GM12878 (cell line): ENCODE results near the gene PCYOX1L. TPM values are rescaled to one million over a fixed set of nuclear protein-coding genes. Genes with fewer than 3 reads are reported as not detected.

Experiments used
- EED ChIP-seq: sonication (generic); IDR thresholded peaks from 2 replicates; pipeline ENCODE4 v1.6.1; 2016; ENCODE audit warnings: antibody characterized with exemption, low read depth
- EP300 ChIP-seq, 2 experiments: fragments of 150-350 bp in 1 of 2; IDR thresholded peaks; 2 replicates each; pipeline ENCODE4 v1.6.1; 2011 to 2012; ENCODE audit warnings: low read depth in 2 of 2, low read length in 2 of 2, borderline replicate concordance in 1 of 2, improper control_type of control experiment in 1 of 2, inconsistent platforms in 1 of 2; ENCODE audit not compliant: control insufficient read depth in 1 of 2
- HDGF ChIP-seq: fragments of 450-650 bp; IDR thresholded peaks from 2 replicates; pipeline ENCODE4 v1.6.1; 2016; ENCODE audit warnings: antibody characterized with exemption
- JUNB ChIP-seq: IDR thresholded peaks from 2 replicates; pipeline ENCODE4 v1.6.1; 2016; ENCODE audit warnings: antibody characterized with exemption, mild to moderate bottlenecking
- KAT2A ChIP-seq: conservative IDR thresholded peaks from 2 replicates; pipeline ENCODE4 v1.6.1; 2011; ENCODE audit warnings: low read depth, low read length; ENCODE audit not compliant: control insufficient read depth
- NR2F1 ChIP-seq: fragments of 450-650 bp; conservative IDR thresholded peaks from 2 replicates; pipeline ENCODE4 v1.6.1; 2017; ENCODE audit warnings: mild to moderate bottlenecking
- NRF1 ChIP-seq: conservative IDR thresholded peaks from 2 replicates; pipeline ENCODE4 v1.6.1; 2011; ENCODE audit warnings: mild to moderate bottlenecking, low read depth, low read length, improper control_type of control experiment
- PML ChIP-seq: IDR thresholded peaks from 2 replicates; pipeline ENCODE4 v1.6.1; 2012; ENCODE audit warnings: low read length, inconsistent platforms
- ZBTB33 ChIP-seq: fragments of 450-650 bp; IDR thresholded peaks from 2 replicates; pipeline ENCODE4 v1.6.1; 2017; ENCODE audit warnings: mild to moderate bottlenecking
- ZBTB40 ChIP-seq: fragments of 450-650 bp; IDR thresholded peaks from 2 replicates; pipeline ENCODE4 v1.6.1; 2016; ENCODE audit warnings: mild to moderate bottlenecking, moderate library complexity, borderline replicate concordance
- ZNF687 ChIP-seq: fragments of 450-650 bp; IDR thresholded peaks from 2 replicates; pipeline ENCODE4 v1.6.1; 2017; ENCODE audit warnings: mild to moderate bottlenecking, moderate library complexity
- ZZZ3 ChIP-seq: IDR thresholded peaks from 2 replicates; pipeline ENCODE4 v1.6.1; 2011; ENCODE audit warnings: low read depth; ENCODE audit not compliant: control insufficient read depth, insufficient read length
- polyA plus RNA-seq, 11 experiments: library from polyadenylated mRNA; depleted of rRNA in 4 of 11; unstranded in 6 of 11; stranded (reverse) in 5 of 11; fragments of >200 nt; fragmentation: Nextera tagmentation in 4 of 11; fragmentation: Illumina TruSeq in 1 of 11; extraction: Ambion mirVana in 4 of 11; extraction: Trizol in 1 of 11; gene quantifications; 1 replicate in 1 of 11; 2 replicates in 10 of 11; pipeline versions ENCODE4 v1.2.1 to v1.2.3, GENCODE V29; 2011 to 2016; ENCODE audit warnings: inconsistent platforms in 2 of 11, missing spikeins in 2 of 11, low read depth in 1 of 11
- total RNA-seq, 4 experiments: library from RNA; depleted of rRNA in 3 of 4; stranded (reverse); fragments of >200 nt in 3 of 4; fragmentation: Illumina TruSeq in 1 of 4; extraction: Trizol in 1 of 4; gene quantifications; 2 replicates each; pipeline versions ENCODE4 v1.2.1 to v1.2.3, GENCODE V29; 2013 to 2021
- TF ChIP-seq, protein P1 (sequence below): IDR thresholded peaks from 2 replicates; pipeline ENCODE4 v1.6.1; 2012; ENCODE audit warnings: low read depth, low read length, improper control_type of control experiment
- TF ChIP-seq, protein P2 (sequence below), 3 experiments: IDR thresholded peaks in 2 of 3; conservative IDR thresholded peaks in 1 of 3; 2 replicates each; pipeline ENCODE4 v1.5.1; 2011; ENCODE audit warnings: low read depth in 3 of 3, low read length in 3 of 3, mild to moderate bottlenecking in 3 of 3, control low read depth in 2 of 3, moderate library complexity in 2 of 3, inconsistent platforms in 1 of 3, mixed read lengths in 1 of 3; ENCODE audit not compliant: control insufficient read depth in 2 of 3, insufficient read depth in 1 of 3; ENCODE audit errors: extremely low read depth in 1 of 3
- TF ChIP-seq, protein P3 (sequence below): fragments of 450-650 bp; IDR thresholded peaks from 2 replicates; pipeline ENCODE4 v1.6.1; 2016; ENCODE audit warnings: mild to moderate bottlenecking

The PCYOX1L gene
- total and polyA plus RNA-seq, 10 of the 15 experiments (the other 5 are each of a cell fraction or from before 2014, with no cell fraction given), result 2.9 to 17.0 (median 12.9) TPM

GRCh38 chr5:149392718-149393117 lies 34.9 kb downstream of the PCYOX1L start (continued):
- TF ChIP-seq EP300 (IDR thresholded peaks at IDR 0.05; ENCODE audit: borderline replicate concordance in 1 of 2, control insufficient read depth in 1 of 2, low read depth in 2 of 2, low read length in 2 of 2) (peak in 1 of 2 experiments; percentile 59; a peak in 1 of 4 replicates), ZZZ3 (no peak), HDGF (no peak), KAT2A (no peak), ZBTB40 (no peak), JUNB (no peak), ZNF687 (no peak), NR2F1 (no peak), EED (no peak), PML (no peak), NRF1 (no peak), ZBTB33 (peak; percentile 53; the same call in 1 of the 2 replicates)
- TF ChIP-seq, protein P1, sequence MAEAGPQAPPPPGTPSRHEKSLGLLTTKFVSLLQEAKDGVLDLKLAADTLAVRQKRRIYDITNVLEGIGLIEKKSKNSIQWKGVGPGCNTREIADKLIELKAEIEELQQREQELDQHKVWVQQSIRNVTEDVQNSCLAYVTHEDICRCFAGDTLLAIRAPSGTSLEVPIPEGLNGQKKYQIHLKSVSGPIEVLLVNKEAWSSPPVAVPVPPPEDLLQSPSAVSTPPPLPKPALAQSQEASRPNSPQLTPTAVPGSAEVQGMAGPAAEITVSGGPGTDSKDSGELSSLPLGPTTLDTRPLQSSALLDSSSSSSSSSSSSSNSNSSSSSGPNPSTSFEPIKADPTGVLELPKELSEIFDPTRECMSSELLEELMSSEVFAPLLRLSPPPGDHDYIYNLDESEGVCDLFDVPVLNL, result no peak
- TF ChIP-seq, protein P2, sequence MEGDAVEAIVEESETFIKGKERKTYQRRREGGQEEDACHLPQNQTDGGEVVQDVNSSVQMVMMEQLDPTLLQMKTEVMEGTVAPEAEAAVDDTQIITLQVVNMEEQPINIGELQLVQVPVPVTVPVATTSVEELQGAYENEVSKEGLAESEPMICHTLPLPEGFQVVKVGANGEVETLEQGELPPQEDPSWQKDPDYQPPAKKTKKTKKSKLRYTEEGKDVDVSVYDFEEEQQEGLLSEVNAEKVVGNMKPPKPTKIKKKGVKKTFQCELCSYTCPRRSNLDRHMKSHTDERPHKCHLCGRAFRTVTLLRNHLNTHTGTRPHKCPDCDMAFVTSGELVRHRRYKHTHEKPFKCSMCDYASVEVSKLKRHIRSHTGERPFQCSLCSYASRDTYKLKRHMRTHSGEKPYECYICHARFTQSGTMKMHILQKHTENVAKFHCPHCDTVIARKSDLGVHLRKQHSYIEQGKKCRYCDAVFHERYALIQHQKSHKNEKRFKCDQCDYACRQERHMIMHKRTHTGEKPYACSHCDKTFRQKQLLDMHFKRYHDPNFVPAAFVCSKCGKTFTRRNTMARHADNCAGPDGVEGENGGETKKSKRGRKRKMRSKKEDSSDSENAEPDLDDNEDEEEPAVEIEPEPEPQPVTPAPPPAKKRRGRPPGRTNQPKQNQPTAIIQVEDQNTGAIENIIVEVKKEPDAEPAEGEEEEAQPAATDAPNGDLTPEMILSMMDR (IDR thresholded peaks at IDR 0.05 in 2 of 3, conservative IDR thresholded peaks at IDR 0.05 in 1 of 3; ENCODE audit: control insufficient read depth in 2 of 3, extremely low read depth in 1 of 3, insufficient read depth in 1 of 3, low read depth in 3 of 3, low read length in 3 of 3), result no peak
- TF ChIP-seq, protein P3, sequence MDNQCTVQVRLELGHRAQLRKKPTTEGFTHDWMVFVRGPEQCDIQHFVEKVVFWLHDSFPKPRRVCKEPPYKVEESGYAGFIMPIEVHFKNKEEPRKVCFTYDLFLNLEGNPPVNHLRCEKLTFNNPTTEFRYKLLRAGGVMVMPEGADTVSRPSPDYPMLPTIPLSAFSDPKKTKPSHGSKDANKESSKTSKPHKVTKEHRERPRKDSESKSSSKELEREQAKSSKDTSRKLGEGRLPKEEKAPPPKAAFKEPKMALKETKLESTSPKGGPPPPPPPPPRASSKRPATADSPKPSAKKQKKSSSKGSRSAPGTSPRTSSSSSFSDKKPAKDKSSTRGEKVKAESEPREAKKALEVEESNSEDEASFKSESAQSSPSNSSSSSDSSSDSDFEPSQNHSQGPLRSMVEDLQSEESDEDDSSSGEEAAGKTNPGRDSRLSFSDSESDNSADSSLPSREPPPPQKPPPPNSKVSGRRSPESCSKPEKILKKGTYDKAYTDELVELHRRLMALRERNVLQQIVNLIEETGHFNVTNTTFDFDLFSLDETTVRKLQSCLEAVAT, result 0 out of 2 replicates have a peak, but pooled peaks have one; percentile 27
